ENCODE data around the gene PRMT2. TPM values are rescaled to one million over a fixed set of nuclear protein-coding genes. Genes with fewer than 3 reads are reported as not detected.

PRMT2 gene
- total and polyA plus RNA-seq, 2 experiments from 2014 or later, result 79.7 to 108 TPM

GRCh38 chr21:46633566-46633965 is 1.9 kb upstream of the PRMT2 start:
- peaks cover 10% of the 10 kb centered on the region for H4K20me1 ChIP-seq (ENCODE audit: insufficient read depth, poor library complexity, severe bottlenecking)
- H3K9me2 ChIP-seq (replicated peaks; ENCODE audit: insufficient read depth), result no peaks in the 10 kb centered on the region
- no peak for DNase-seq (ENCODE audit: low spot score)
- TF ChIP-seq EZH2phosphoT487 (IDR thresholded peaks at IDR 0.05; ENCODE audit: low read depth, severe bottlenecking, unreplicated experiment), result no peak
- TF ChIP-seq EZH2 (IDR thresholded peaks at IDR 0.05; ENCODE audit: borderline replicate concordance), result no peak
- TF ChIP-seq CTCF (IDR thresholded peaks at IDR 0.05; ENCODE audit: poor library complexity), result no peak
- H3K4me1 ChIP-seq (ENCODE audit: insufficient read depth), result peaks cover 26% of the 10 kb centered on the region
- H3K79me2 ChIP-seq, result peaks cover 27% of the 10 kb centered on the region
- no peak overlapping the region for H3K4me2 ChIP-seq
- H3K9me3 ChIP-seq (ENCODE audit: low read depth), result no peaks in the 10 kb centered on the region
- WGBS (ENCODE audit: low lambda C conversion rate, missing lambda C conversion rate), result 78% methylated on average over 5 of the region's 5 CpGs
- H3K27ac ChIP-seq, result peak overlapping the region; percentile 98
- no peak overlapping the region for H2AFZ ChIP-seq
- H3K36me3 ChIP-seq (replicated peaks; ENCODE audit: insufficient read depth, low read depth), result no peaks in the 10 kb centered on the region
- no peak overlapping the region for H3K4me3 ChIP-seq
- H3K27me3 ChIP-seq, result no peaks in the 10 kb centered on the region

GRCh38 chr21:46634427-46634826 is 1.0 kb upstream of the PRMT2 start:
- TF ChIP-seq EZH2 (IDR thresholded peaks at IDR 0.05; ENCODE audit: borderline replicate concordance), result no peak
- TF ChIP-seq CTCF (IDR thresholded peaks at IDR 0.05; ENCODE audit: poor library complexity), result no peak
- TF ChIP-seq EZH2phosphoT487 (IDR thresholded peaks at IDR 0.05; ENCODE audit: low read depth, severe bottlenecking, unreplicated experiment), result no peak
- H3K4me3 ChIP-seq, result peak overlapping the region; percentile 21

GRCh38 chr21:46634966-46635323 is 529 bp upstream of the PRMT2 start:
- peak; percentile 89 for DNase-seq (ENCODE audit: low spot score)
- peak overlapping the region; percentile 74 for H3K4me2 ChIP-seq
- H2AFZ ChIP-seq, result peak overlapping the region; percentile 76
- TF ChIP-seq EZH2 (IDR thresholded peaks at IDR 0.05; ENCODE audit: borderline replicate concordance), result no peak
- TF ChIP-seq CTCF (IDR thresholded peaks at IDR 0.05; ENCODE audit: poor library complexity), result peak; percentile 43
- no peaks in the 10 kb centered on the region for H3K36me3 ChIP-seq (replicated peaks; ENCODE audit: insufficient read depth, low read depth)
- H3K9me3 ChIP-seq (ENCODE audit: low read depth), result no peaks in the 10 kb centered on the region
- H4K20me1 ChIP-seq (ENCODE audit: insufficient read depth, poor library complexity, severe bottlenecking), result peaks cover 21% of the 10 kb centered on the region
- no peaks in the 10 kb centered on the region for H3K27me3 ChIP-seq
- peaks cover 41% of the 10 kb centered on the region for H3K79me2 ChIP-seq
- 5% methylated on average over 11 of the region's 14 CpGs for WGBS (ENCODE audit: low lambda C conversion rate, missing lambda C conversion rate)
- H3K27ac ChIP-seq, result peak overlapping the region; percentile 98
- H3K4me1 ChIP-seq (ENCODE audit: insufficient read depth), result peaks cover 30% of the 10 kb centered on the region
- H3K4me3 ChIP-seq, result peak overlapping the region; percentile 21
- H3K9me2 ChIP-seq (replicated peaks; ENCODE audit: insufficient read depth), result no peaks in the 10 kb centered on the region

More at GRCh38 chr21:46634427-46634826, 1.0 kb upstream of the PRMT2 start:
- DNase-seq (ENCODE audit: low spot score), result no peak
- H2AFZ ChIP-seq, result peak overlapping the region; percentile 76
- peaks cover 27% of the 10 kb centered on the region for H3K4me1 ChIP-seq (ENCODE audit: insufficient read depth)
- no peaks in the 10 kb centered on the region for H3K27me3 ChIP-seq
- 88% methylated on average over 8 of the region's 8 CpGs for WGBS (ENCODE audit: low lambda C conversion rate, missing lambda C conversion rate)
- H4K20me1 ChIP-seq (ENCODE audit: insufficient read depth, poor library complexity, severe bottlenecking), result peaks cover 16% of the 10 kb centered on the region
- H3K79me2 ChIP-seq, result peaks cover 36% of the 10 kb centered on the region
- peak overlapping the region; percentile 98 for H3K27ac ChIP-seq
- no peaks in the 10 kb centered on the region for H3K9me2 ChIP-seq (replicated peaks; ENCODE audit: insufficient read depth)
- H3K4me2 ChIP-seq, result peak overlapping the region; percentile 74
- H3K9me3 ChIP-seq (ENCODE audit: low read depth), result no peaks in the 10 kb centered on the region
- no peaks in the 10 kb centered on the region for H3K36me3 ChIP-seq (replicated peaks; ENCODE audit: insufficient read depth, low read depth)

- Histone ChIP-seq H3K9me3 (ENCODE audit: low read depth) (no peaks in the 10 kb centered on the region), H3K9me2 (replicated peaks; ENCODE audit: insufficient read depth) (no peaks in the 10 kb centered on the region), H3K36me3 (replicated peaks; ENCODE audit: insufficient read depth, low read depth) (no peaks in the 10 kb centered on the region), H3K27ac (peak overlapping the region; percentile 98), H3K79me2 (peaks cover 53% of the 10 kb centered on the region), H2AFZ (peak overlapping the region; percentile 75), H3K27me3 (no peaks in the 10 kb centered on the region), H3K4me1 (ENCODE audit: insufficient read depth) (peaks cover 30% of the 10 kb centered on the region), H3K4me2 (peak overlapping the region; percentile 95), H4K20me1 (ENCODE audit: insufficient read depth, poor library complexity, severe bottlenecking) (peaks cover 22% of the 10 kb centered on the region), H3K4me3 (peak overlapping the region; percentile 78)
- TF ChIP-seq EZH2 (IDR thresholded peaks at IDR 0.05; ENCODE audit: borderline replicate concordance) (no peak), CTCF (IDR thresholded peaks at IDR 0.05; ENCODE audit: poor library complexity) (no peak), EZH2phosphoT487 (IDR thresholded peaks at IDR 0.05; ENCODE audit: low read depth, severe bottlenecking, unreplicated experiment) (no peak)
- 23% methylated on average over 8 of the region's 8 CpGs for WGBS (ENCODE audit: low lambda C conversion rate, missing lambda C conversion rate)
- no peak for DNase-seq (ENCODE audit: low spot score)
Observed at GRCh38 chr21:46636181-46636512, 673 bp downstream of the PRMT2 start.
